HG03558 (cell line): ENCODE data around the gene ZMIZ1.

Experiments
- ATAC-seq: cut with Tn5 transposase; IDR thresholded peaks from one replicate; pipeline ENCODE4 v1.9.1; 2021; ENCODE audit warnings: moderate number of reproducible peaks; ENCODE audit not compliant: unreplicated experiment; ENCODE audit errors: extremely low read depth

ZMIZ1 gene

DNA sequence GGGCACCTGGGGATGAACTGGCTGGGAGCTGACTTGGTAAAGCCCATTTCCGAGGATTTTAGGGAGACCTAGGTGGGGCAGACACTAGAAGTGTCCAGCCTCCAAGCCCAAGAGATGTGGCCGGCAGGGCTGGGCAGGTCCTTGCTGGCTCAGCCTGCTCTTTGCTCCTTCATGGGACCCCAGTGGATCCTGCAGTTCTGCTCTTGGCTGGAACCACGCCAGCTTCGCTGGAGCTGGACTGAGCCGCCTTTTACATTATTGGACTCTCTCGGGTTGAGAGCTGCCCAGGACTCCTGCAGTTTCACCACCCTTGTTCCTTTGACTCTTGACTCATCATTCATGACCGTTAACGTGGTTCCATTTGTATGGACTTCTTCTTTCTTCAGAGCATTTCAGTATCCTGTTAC lies 284.2 kb downstream of the ZMIZ1 start:
- ATAC-seq: no peak

- no peak for ATAC-seq
Observed at GRCh38 chr10:79353726-79354125, 285.0 kb downstream of the ZMIZ1 start.

DNA sequence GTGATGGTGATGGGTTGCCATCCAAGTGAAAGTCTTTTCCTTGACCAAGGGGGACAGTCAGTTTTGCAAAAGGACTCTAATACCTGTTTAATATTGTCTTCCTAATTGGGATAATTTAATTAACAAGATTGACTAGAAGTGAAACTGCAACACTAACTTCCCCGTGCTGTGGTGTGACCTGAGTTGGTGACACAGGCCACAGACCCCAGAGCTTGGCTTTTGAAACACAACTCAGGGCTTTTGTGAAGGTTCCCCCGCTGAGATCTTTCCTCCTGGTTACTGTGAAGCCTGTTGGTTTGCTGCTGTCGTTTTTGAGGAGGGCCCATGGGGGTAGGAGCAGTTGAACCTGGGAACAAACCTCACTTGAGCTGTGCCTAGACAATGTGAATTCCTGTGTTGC lies 285.4 kb downstream of the ZMIZ1 start:
- no peak for ATAC-seq

- ATAC-seq: no peak
Observed at GRCh38 chr10:79354615-79355014, 285.8 kb downstream of the ZMIZ1 start.

DNA sequence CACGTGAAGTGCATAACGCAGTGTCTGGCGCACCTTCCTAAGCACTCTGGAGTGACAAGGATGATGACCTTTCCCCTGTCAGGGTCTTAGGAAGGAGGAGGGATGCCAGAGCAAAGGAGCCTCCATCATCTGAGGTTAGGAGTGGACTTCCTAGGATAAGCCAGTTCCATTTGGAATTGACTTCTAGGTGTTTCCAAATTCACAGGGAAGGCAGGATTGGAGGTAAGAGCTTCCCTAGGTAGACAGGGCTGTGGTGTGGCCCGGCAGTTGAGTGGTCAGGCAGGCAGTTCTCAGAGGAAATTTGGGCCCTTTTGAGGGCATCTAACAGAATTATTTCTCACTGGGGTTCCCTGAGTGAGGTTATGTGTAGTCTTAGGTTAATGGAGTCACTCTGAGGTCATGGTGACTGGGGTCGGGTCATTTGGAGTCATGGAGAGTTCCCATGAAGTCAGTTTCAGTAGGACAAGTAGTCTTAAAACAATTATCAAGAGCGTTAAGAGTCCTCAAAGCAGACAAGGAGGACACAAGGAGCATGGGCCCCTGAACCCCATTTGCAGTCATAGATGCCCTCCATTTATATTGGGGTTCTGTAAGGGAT lies 286.8 kb downstream of the ZMIZ1 start:
- no peak for ATAC-seq

GRCh38 chr10:79356104-79356503 lies 287.3 kb downstream of the ZMIZ1 start:
- no peak for ATAC-seq

DNA sequence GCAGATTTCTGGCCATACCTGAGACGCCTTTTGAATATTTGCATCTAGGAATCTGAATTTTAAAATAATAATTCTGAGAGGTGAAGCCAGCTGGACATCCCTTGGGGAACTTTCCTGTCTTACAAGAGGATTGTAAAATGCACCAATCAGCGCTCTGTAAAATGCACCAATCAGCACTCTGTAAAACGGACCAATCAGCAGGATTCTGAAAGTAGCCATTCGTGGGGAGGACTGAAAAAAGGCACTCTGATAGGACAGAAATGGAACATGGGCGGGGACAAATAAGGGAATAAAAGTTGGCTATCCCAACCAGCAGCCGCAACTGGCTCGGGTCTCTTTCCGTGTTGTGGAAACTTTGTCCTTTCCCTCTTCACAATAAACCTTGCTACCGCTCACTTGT lies 288.4 kb downstream of the ZMIZ1 start:
- no peak for ATAC-seq

DNA sequence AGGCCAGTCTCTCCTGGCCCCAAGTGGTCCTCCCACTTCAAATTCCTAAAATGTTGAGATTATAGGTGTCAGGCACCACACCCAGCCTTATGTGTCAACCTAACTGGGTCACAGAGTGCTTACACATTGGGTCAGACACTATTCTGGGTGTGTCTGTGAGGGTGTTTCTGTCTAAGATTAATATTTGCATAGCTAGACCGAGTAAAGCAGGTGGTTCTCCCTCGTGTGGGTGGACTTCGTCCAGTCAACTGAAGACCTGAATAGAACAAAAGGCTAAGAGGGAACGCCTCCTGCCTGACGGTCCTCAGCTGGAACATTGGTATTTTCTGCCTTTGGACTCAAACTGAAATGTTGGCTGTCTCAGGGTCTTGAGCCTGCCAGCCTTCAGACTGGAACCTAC lies 290.0 kb downstream of the ZMIZ1 start:
- ATAC-seq: no peak

DNA sequence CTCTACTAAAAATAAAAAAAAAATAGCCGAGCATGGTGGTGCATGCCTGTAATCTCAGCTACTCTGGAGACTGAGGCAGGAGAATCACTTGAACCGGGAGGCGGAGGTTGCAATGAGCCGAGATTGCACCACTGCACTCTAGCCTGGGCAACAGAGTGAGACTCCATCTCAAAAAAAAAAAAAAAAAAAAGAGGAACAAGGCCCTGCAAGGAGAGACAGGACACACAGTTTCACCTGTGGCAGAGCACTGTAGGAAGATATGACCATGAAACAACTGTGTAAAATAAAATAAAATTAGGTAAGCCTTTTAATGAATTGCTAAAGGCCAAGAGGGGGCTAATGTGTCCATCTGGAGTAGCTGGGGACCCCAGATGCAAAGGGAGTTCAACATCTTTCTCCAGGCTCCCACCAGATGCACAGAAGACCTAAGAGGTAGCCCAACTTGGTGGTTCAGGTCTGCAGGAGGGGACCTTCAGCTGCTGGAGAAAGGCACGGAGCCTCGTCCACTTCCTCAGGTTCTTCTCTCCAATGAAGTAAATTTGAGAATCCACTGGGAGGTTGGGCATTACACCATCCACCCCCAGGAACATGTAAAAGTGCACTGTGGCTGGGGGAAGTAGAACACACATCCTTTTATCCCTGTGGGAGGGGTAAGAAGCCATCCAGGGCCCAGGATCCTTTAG lies 291.2 kb downstream of the ZMIZ1 start:
- no peak for ATAC-seq

DNA sequence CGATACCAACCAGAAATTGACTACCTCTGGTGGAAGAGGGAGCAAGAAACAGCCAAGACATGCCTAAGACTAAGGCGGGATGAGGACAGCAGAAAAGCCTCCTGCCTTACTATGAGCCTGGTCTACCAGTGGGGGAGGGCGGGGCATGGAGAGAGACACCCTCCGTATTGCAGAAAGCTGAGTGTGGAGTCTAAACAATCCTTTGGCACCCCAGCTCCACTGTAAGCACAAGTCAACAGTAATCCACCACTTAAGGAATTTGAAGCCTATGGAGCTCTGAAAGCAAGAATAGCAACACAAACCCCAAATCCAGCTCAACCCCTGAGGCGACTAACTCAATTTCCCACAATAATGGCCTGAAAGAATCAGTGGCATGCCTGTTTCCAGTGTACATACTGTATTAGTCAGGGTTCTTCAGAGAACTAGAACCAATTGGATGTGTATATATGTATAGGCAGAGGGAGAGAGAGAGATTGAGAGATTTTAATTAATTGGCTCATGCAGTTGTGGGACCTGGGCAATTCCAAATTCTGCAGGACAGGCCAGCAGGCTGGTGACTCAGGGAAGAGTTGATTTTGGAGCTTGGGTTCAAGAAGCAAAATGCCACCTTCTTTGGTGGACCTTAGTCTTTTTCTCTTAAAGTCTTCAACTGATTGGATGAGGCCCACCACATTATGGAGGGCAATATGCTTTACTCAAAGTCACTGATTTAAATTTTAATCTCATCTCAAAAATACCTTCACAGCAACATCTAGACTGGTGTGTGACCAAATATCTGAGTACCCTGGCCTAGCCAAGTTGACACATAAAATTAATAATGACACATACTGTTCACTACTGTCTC lies 292.0 kb downstream of the ZMIZ1 start:
- no peak for ATAC-seq

DNA sequence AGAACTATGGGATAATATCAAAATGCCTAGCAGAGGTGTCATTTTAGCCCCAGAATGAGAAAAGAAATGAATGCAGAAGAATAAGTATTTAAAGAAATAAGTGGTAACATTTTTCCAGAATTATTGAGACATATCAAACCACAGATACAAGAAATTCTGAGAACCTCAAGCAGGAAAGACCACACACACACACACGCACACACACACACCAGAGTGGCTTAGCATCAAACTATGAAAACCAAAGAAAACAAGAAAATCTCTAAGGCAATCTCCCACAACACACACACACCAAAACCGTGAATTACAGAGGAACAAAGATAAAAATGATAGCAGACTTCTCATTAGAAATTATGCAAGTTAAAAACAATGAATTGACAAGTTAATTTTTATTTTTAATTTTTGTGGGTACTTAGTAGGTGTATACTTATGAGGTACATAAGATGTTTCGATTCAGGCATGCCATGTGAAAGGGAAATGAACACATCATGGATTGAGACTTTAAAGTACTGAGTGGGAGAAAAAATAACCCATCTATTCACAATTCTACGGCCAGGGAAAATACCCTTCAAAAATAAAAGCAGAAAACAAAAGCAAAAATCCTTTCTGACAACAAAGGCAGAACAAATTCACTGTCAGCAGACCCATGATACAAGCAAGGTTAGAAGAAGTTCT lies 293.1 kb downstream of the ZMIZ1 start:
- ATAC-seq: no peak
